ENCODE data around the gene ALDH3A2.

ALDH3A2 gene

GRCh38 chr17:19648475-19649273 is at the start of gene ALDH3A2:
ALDH3A2 (plus strand) TSS chr17:19648751; CDS start chr17:19648972, 221 bp downstream.
- no peaks in the 10 kb centered on the region for H3K27me3 Mint-ChIP-seq
- H3K36me3 Mint-ChIP-seq: peaks cover 14% of the 10 kb centered on the region
- H3K9me3 Mint-ChIP-seq: no peaks in the 10 kb centered on the region
- peak; percentile 98 for ATAC-seq
- peak within 1 kb of the TSS; percentile 96 for H3K27ac Mint-ChIP-seq
- H3K4me3 Mint-ChIP-seq: peak within 1 kb of the TSS; percentile 96
- H3K4me1 Mint-ChIP-seq: peaks cover 36% of the 10 kb centered on the region

- no peak overlapping the region for H3K27ac Mint-ChIP-seq
- ATAC-seq: no peak
- no peak overlapping the region for H3K4me3 Mint-ChIP-seq
- H3K4me1 Mint-ChIP-seq: peaks cover 7% of the 10 kb centered on the region
- H3K27me3 Mint-ChIP-seq: no peaks in the 10 kb centered on the region
- no peaks in the 10 kb centered on the region for H3K9me3 Mint-ChIP-seq
- no peaks in the 10 kb centered on the region for H3K36me3 Mint-ChIP-seq
These were observed 38.2 kb upstream of the ALDH3A2 start for GRCh38 chr17:19610311-19610710.

DNA sequence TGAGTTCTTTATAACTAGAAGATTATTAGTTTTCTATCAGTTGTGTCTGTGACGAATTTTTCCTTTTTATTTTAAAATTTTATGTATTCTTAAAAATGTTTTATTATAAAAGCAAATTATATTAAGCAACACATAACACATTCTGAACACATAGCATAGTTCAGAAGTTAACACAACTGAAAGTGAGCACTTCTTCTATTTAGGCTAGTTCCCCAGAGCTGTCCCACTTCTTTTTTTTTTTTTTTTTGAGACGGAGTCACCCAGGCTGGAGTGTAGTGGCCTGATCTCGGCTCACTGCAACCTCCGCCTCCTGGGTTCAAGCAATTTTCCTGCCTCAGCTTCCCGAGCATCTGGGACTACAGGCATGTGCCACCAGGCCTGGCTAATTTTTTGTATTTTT is 37.7 kb upstream of the ALDH3A2 start:
- Mint-ChIP-seq H3K27me3 (no peaks in the 10 kb centered on the region), H3K4me1 (peaks cover 7% of the 10 kb centered on the region), H3K4me3 (no peak overlapping the region), H3K36me3 (no peaks in the 10 kb centered on the region), H3K9me3 (no peaks in the 10 kb centered on the region), H3K27ac (no peak overlapping the region)
- ATAC-seq: peak; percentile 63

- no peak overlapping the region for H3K4me3 Mint-ChIP-seq
- peaks cover 7% of the 10 kb centered on the region for H3K4me1 Mint-ChIP-seq
- ATAC-seq: no peak
- H3K27ac Mint-ChIP-seq: no peak overlapping the region
- peaks cover 2% of the 10 kb centered on the region for H3K36me3 Mint-ChIP-seq
- peaks cover 11% of the 10 kb centered on the region for H3K9me3 Mint-ChIP-seq
- H3K27me3 Mint-ChIP-seq: no peaks in the 10 kb centered on the region
These were observed 34.6 kb upstream of the ALDH3A2 start for GRCh38 chr17:19613979-19614378.

DNA sequence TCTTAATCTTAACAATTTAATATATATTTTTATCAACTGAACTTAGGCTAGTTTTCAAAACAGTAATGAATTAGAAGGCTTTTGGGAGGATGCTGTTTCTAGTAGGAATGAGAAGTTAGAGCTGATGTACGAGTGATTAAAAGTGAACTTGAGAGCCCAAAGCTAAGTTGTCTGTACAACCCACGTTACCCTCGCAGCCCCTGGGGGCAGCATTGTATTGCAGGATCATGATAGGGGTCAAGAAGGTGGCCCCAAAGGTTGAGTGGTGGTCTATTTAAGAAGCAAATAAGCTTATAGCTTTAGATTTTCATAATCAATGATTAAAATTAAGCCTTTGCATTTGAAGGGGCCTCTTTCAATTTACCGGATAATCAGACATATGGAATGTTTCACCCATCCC is 33.7 kb upstream of the ALDH3A2 start:
- peaks cover 7% of the 10 kb centered on the region for H3K4me1 Mint-ChIP-seq

GRCh38 chr17:19618015-19618414 is 30.5 kb upstream of the ALDH3A2 start:
- Mint-ChIP-seq H3K27me3 (no peaks in the 10 kb centered on the region), H3K36me3 (peaks cover 13% of the 10 kb centered on the region), H3K27ac (no peak overlapping the region), H3K4me3 (no peak overlapping the region), H3K4me1 (peaks cover 7% of the 10 kb centered on the region), H3K9me3 (peaks cover 21% of the 10 kb centered on the region)
- ATAC-seq: no peak

More for the DNA sequence above, 33.7 kb upstream of the ALDH3A2 start:
- H3K27ac Mint-ChIP-seq: no peak overlapping the region
- no peaks in the 10 kb centered on the region for H3K27me3 Mint-ChIP-seq
- H3K36me3 Mint-ChIP-seq: peaks cover 11% of the 10 kb centered on the region
- peaks cover 20% of the 10 kb centered on the region for H3K9me3 Mint-ChIP-seq
- no peak overlapping the region for H3K4me3 Mint-ChIP-seq
- ATAC-seq: no peak

DNA sequence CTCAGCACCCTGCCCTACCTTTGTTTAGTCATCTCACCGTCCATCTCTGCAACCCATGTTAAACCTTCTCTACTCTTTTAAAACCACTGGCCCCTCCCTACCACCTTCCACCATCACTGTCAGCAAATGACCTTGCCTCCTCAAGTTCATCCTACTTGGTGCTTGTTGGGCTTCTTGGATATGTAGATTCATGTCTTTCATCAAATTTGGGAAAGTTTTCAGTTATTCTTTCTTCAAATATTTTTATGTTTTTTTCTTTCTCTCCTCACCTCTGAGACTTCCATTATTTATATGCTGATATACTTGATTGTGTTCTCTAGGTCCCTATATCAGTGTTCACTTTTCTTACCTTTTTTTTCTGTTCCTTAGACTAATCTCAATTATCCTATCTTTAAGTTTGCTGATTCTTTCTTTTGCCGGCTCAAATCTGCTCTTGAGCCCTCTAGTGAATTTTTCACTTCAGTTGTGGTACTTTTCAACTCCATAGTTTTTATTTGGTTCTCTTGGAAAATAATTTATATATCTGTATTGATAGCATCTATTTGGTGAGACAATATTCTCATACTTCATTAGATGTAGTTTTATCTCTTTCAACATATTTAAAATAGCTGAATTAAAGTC is 28.7 kb upstream of the ALDH3A2 start:
- no peak for ATAC-seq
- H3K4me3 Mint-ChIP-seq: no peak overlapping the region

DNA sequence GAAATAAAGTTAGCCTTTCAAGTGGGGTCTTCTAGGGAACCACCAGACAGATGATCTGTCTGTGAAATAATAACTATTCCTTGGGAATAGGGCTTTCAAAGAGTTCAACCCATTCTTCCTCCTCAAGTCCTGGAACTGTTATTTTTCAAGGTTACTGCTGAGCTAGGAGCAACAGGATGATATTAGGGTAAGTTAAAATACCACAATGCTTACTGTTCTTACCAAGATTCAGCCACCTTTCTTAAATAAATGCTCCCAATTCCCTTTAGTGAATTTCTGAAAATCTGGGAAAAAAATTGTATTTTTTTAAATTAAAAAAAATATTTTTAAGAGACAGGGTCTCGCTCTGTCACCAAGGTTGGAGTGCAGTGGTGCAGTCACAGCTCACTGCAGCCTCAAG is 26.9 kb upstream of the ALDH3A2 start:
- no peak overlapping the region for H3K27ac Mint-ChIP-seq
- H3K4me3 Mint-ChIP-seq: no peak overlapping the region
- H3K4me1 Mint-ChIP-seq: no peaks in the 10 kb centered on the region
- H3K9me3 Mint-ChIP-seq: peaks cover 21% of the 10 kb centered on the region
- no peaks in the 10 kb centered on the region for H3K27me3 Mint-ChIP-seq
- peaks cover 13% of the 10 kb centered on the region for H3K36me3 Mint-ChIP-seq
- ATAC-seq: no peak

More for the DNA sequence above, 28.7 kb upstream of the ALDH3A2 start:
- no peaks in the 10 kb centered on the region for H3K27me3 Mint-ChIP-seq
- no peak overlapping the region for H3K27ac Mint-ChIP-seq
- H3K36me3 Mint-ChIP-seq: peaks cover 13% of the 10 kb centered on the region
- H3K4me1 Mint-ChIP-seq: no peaks in the 10 kb centered on the region
- H3K9me3 Mint-ChIP-seq: peaks cover 21% of the 10 kb centered on the region

DNA sequence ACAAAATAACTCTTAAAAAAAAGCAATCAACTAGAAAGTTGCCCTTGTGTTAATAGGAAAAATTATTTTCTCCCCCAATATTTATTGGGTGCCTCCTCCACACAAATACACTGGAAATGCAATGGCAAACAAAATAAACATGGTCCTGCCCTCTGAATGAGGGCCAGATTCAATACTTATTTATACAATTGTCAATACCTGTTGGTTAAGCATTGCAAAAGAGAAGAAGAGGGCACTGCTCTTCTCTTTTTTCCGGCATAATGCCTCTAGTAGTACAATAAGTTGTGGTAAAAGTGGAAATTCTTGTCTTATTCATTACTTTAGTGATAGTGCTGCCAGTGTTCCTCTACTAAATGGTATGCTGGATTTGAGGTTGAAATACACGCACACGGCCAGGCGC is 22.5 kb upstream of the ALDH3A2 start:
- Mint-ChIP-seq H3K27me3 (no peaks in the 10 kb centered on the region), H3K4me3 (no peak overlapping the region)

GRCh38 chr17:19629449-19629848 is 19.1 kb upstream of the ALDH3A2 start:
- Mint-ChIP-seq H3K4me3 (no peak overlapping the region), H3K36me3 (no peaks in the 10 kb centered on the region), H3K4me1 (no peaks in the 10 kb centered on the region), H3K27me3 (peaks cover 9% of the 10 kb centered on the region), H3K27ac (no peak overlapping the region), H3K9me3 (no peaks in the 10 kb centered on the region)
- no peak for ATAC-seq

More for the DNA sequence above, 22.5 kb upstream of the ALDH3A2 start:
- Mint-ChIP-seq H3K27ac (no peak overlapping the region), H3K4me1 (no peaks in the 10 kb centered on the region), H3K9me3 (no peaks in the 10 kb centered on the region), H3K36me3 (no peaks in the 10 kb centered on the region)
- ATAC-seq: no peak

DNA sequence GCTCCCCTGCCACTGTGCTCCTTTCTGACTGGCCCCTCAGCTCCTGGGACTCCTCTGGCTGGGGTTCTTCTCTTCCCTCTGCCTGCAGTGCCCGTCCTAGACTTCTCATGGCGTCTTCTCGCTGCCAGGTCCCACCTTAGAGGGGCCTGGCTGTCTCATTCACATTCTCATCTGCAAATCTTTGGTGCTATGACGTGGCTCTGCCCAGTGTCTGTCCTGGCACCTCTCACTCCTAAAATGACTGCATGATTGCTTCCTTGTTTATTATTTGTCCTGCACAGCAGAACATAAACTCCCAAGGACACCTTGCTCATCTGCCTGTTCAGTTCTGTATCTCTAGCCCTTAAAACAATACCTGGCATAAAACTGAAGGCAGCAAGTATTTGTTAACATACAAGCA is 18.5 kb upstream of the ALDH3A2 start:
- H3K4me1 Mint-ChIP-seq: no peaks in the 10 kb centered on the region
- no peak overlapping the region for H3K27ac Mint-ChIP-seq
- no peaks in the 10 kb centered on the region for H3K9me3 Mint-ChIP-seq
- no peak overlapping the region for H3K4me3 Mint-ChIP-seq
- no peaks in the 10 kb centered on the region for H3K36me3 Mint-ChIP-seq
- no peak for ATAC-seq
- H3K27me3 Mint-ChIP-seq: peaks cover 15% of the 10 kb centered on the region

- Mint-ChIP-seq H3K9me3 (no peaks in the 10 kb centered on the region), H3K4me1 (no peaks in the 10 kb centered on the region), H3K27ac (no peak overlapping the region), H3K27me3 (peaks cover 21% of the 10 kb centered on the region), H3K4me3 (no peak overlapping the region), H3K36me3 (no peaks in the 10 kb centered on the region)
- ATAC-seq: no peak
These were observed 17.9 kb upstream of the ALDH3A2 start for GRCh38 chr17:19630661-19631060.

DNA sequence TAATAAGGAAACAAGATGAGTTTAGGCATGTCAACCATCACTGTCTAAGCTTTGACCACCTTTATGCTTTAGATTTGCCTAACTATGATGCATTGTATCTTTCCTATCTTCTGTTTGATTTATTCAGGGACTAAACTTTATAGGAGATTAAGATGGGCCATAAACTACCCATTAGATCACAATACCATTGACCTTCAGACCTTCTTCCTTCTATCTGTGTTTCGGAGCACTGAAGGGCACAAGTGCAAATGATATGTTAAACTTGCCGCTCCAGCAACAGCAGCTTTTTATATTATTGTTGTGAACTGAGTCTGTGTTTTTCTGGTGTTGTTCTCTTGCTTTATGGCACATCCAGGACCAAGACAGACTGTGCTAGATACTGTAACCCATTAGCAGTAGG is 16.6 kb upstream of the ALDH3A2 start:
- ATAC-seq: no peak
- Mint-ChIP-seq H3K4me3 (no peak overlapping the region), H3K36me3 (no peaks in the 10 kb centered on the region), H3K27ac (no peak overlapping the region), H3K27me3 (peaks cover 25% of the 10 kb centered on the region), H3K4me1 (no peaks in the 10 kb centered on the region), H3K9me3 (no peaks in the 10 kb centered on the region)

GRCh38 chr17:19641687-19642372 is 6.7 kb upstream of the ALDH3A2 start:
- Mint-ChIP-seq H3K27ac (no peak overlapping the region), H3K9me3 (peaks cover 2% of the 10 kb centered on the region), H3K4me1 (peaks cover 7% of the 10 kb centered on the region), H3K4me3 (no peak overlapping the region), H3K36me3 (no peaks in the 10 kb centered on the region), H3K27me3 (no peaks in the 10 kb centered on the region)
- no peak for ATAC-seq

DNA sequence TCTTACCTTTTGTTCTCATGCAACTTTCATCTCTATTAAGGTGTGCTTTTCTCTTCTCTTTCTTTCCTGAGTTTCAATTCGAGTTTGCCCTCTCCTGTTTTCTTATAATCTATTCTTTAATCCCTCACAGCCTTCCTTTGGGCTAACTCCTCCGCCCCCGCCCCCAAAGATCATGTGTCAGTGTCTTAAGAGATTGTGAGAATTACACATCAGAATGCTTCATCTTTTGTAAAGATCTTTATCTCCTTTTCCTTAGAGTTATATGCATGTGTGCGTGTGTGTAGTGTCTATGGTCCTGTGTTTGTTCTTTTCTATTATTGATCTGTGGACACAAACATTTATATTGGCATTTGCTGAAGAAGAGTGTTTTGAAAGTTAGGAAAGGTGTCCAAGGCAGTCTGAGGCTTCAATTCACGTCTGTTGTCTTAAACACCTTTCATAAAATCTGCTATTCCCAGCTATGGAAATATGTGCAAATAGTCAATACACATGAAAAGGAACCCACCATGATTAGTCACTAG is 6.1 kb upstream of the ALDH3A2 start:
- H3K4me1 Mint-ChIP-seq: peaks cover 13% of the 10 kb centered on the region
- no peaks in the 10 kb centered on the region for H3K27me3 Mint-ChIP-seq
- H3K9me3 Mint-ChIP-seq: peaks cover 2% of the 10 kb centered on the region
- H3K36me3 Mint-ChIP-seq: no peaks in the 10 kb centered on the region
- ATAC-seq: no peak
- H3K27ac Mint-ChIP-seq: peak overlapping the region; percentile 1
- no peak overlapping the region for H3K4me3 Mint-ChIP-seq
